SH-SY5Y (cell line): ENCODE measurements around the gene RALGDS.

Experiments used
- GATA2 ChIP-seq: IDR thresholded peaks from 2 replicates; pipeline ENCODE4 v1.6.1; 2011; ENCODE audit warnings: mild to moderate bottlenecking, low read depth, low read length
- GATA3 ChIP-seq: IDR thresholded peaks from 2 replicates; pipeline ENCODE4 v1.6.1; 2011; ENCODE audit warnings: low read depth, mild to moderate bottlenecking, low read length, moderate library complexity

GRCh38 chr9:133143639-133144141 is 22.6 kb upstream of the RALGDS start:
- TF ChIP-seq GATA3 (no peak), GATA2 (no peak)
